Islet precursor cell (in vitro differentiated cells): ENCODE measurements around the gene HSPA9.

Source experiments
- DNase-seq: peaks from one replicate; pipeline ENCODE4 v3.0.0-alpha.2; 2018

The HSPA9 gene

GRCh38 chr5:138595180-138595795 lies 20.1 kb upstream of the HSPA9 start:
- peak; percentile 71 for DNase-seq

- DNase-seq: no peak
Measured at GRCh38 chr5:138594305-138595058, 19.3 kb upstream of the HSPA9 start.

- no peak for DNase-seq
Measured at GRCh38 chr5:138588013-138588788, 13.0 kb upstream of the HSPA9 start.

- DNase-seq: no peak
Measured at GRCh38 chr5:138585157-138585556, 10.0 kb upstream of the HSPA9 start.

- DNase-seq: no peak
Measured at GRCh38 chr5:138583984-138584637, 8.9 kb upstream of the HSPA9 start.

- DNase-seq: no peak
Measured at GRCh38 chr5:138582959-138583358, 7.8 kb upstream of the HSPA9 start.

- no peak for DNase-seq
Measured at GRCh38 chr5:138580777-138581176, 5.6 kb upstream of the HSPA9 start.

GRCh38 chr5:138580001-138580400 lies 4.8 kb upstream of the HSPA9 start:
- DNase-seq: no peak

- DNase-seq: no peak
Measured at GRCh38 chr5:138579517-138579863, 4.3 kb upstream of the HSPA9 start.

- DNase-seq: no peak
Measured at GRCh38 chr5:138577452-138577851, 2.3 kb upstream of the HSPA9 start.

GRCh38 chr5:138574744-138575193 lies 432 bp downstream of the HSPA9 start:
- DNase-seq: no peak

GRCh38 chr5:138573949-138574670 lies 1.1 kb downstream of the HSPA9 start:
- DNase-seq: no peak

GRCh38 chr5:138573223-138573622 lies 2.0 kb downstream of the HSPA9 start:
- no peak for DNase-seq

GRCh38 chr5:138570871-138571270 lies 4.3 kb downstream of the HSPA9 start:
- DNase-seq: no peak

- no peak for DNase-seq
Measured at GRCh38 chr5:138569782-138570181, 5.4 kb downstream of the HSPA9 start.

- peak; percentile 69 for DNase-seq
Measured at GRCh38 chr5:138568061-138568824, 7.0 kb downstream of the HSPA9 start.

- no peak for DNase-seq
Measured at GRCh38 chr5:138566792-138567191, 8.4 kb downstream of the HSPA9 start.

- no peak for DNase-seq
Measured at GRCh38 chr5:138565100-138565821, 9.9 kb downstream of the HSPA9 start.

- no peak for DNase-seq
Measured at GRCh38 chr5:138564242-138564641, 11.0 kb downstream of the HSPA9 start.

GRCh38 chr5:138563340-138564118 lies 11.7 kb downstream of the HSPA9 start:
- no peak for DNase-seq
